Endothelial cell of umbilical vein (primary cell): ENCODE measurements around the gene BSDC1. TPM values are rescaled to one million over a fixed set of nuclear protein-coding genes. Genes with fewer than 3 reads are reported as not detected.

Experiments used
- BruUV-seq: library from RNA; stranded (reverse); fragments of 400-500 nt; replicated peaks from 2 replicates; lab custom pipeline; 2021; lab: Mats Ljungman, UMichigan
- CTCF ChIA-PET: fragments of 300-600, 350-600 bp; sonication (Branson Sonifier 250); formaldehyde crosslinking; loops from one replicate; lab custom pipeline; 2021; ENCODE audit warnings: antibody characterized with exemption, inconsistent platforms; lab: Charles Lee
- POLR2A ChIA-PET: fragments of 300-600, 350-600 bp; sonication (Branson Sonifier 250); formaldehyde crosslinking; loops from one replicate; lab custom pipeline; 2021; ENCODE audit warnings: antibody characterized with exemption, inconsistent platforms; lab: Charles Lee
- DNase-seq: peaks from one replicate; pipeline ENCODE4 v3.0.0-alpha.2; 2011; ENCODE audit warnings: low read depth, low spot score
- FAIRE-seq: peaks from 2 replicates; lab custom pipeline; 2011; peaks lifted over from hg19 to GRCh38; lab: Jason Lieb, UNC
- H2AFZ ChIP-seq: 2 replicates; pipeline ENCODE4 v1.6.0; 2012; ENCODE audit warnings: low read depth, low read length, control low read depth, inconsistent platforms
- H3K27ac ChIP-seq: 2 replicates; pipeline ENCODE4 v1.5.1; 2011; ENCODE audit warnings: low read depth, mild to moderate bottlenecking, control low read depth, low read length, moderate library complexity; ENCODE audit not compliant: insufficient read depth
- H3K27me3 ChIP-seq, 2 experiments: 2 replicates each; pipeline versions ENCODE4 v1.6.0 to v1.6.1; 2011; ENCODE audit warnings: low read length in 2 of 2, mixed read lengths in 1 of 2; ENCODE audit not compliant: control insufficient read depth in 2 of 2, insufficient read depth in 2 of 2
- H3K36me3 ChIP-seq, 2 experiments: 2 replicates in 1 of 2; 3 replicates in 1 of 2; pipeline ENCODE4 v1.5.1; 2011; ENCODE audit warnings: low read length in 2 of 2, mild to moderate bottlenecking in 1 of 2, moderate library complexity in 1 of 2; ENCODE audit not compliant: control insufficient read depth in 2 of 2, insufficient read depth in 2 of 2; ENCODE audit errors: extremely low read depth in 1 of 2
- H3K4me1 ChIP-seq: 3 replicates; pipeline ENCODE4 v1.5.1; 2011; ENCODE audit warnings: mild to moderate bottlenecking, low read length; ENCODE audit not compliant: control insufficient read depth, insufficient read depth; ENCODE audit errors: extremely low read depth
- H3K4me2 ChIP-seq: 2 replicates; pipeline ENCODE4 v1.6.1; 2011; ENCODE audit warnings: low read length, control low read depth, mixed read lengths; ENCODE audit not compliant: insufficient read depth
- H3K4me3 ChIP-seq, 3 experiments: fragments of 200-600 bp in 1 of 3; sonication (generic), shearing (Covaris generic) in 1 of 3; replicated peaks in 1 of 3; 2 replicates each; pipeline ENCODE4 v1.5.1; 2011 to 2016; ENCODE audit warnings: control low read depth in 3 of 3, low read length in 3 of 3, mild to moderate bottlenecking in 2 of 3, inconsistent platforms in 1 of 3, low read depth in 1 of 3, moderate library complexity in 1 of 3; ENCODE audit not compliant: insufficient read depth in 1 of 3
- H3K79me2 ChIP-seq: 2 replicates; pipeline ENCODE4 v1.6.0; 2012; ENCODE audit warnings: low read length, inconsistent platforms; ENCODE audit not compliant: control insufficient read depth, insufficient read depth
- H3K9ac ChIP-seq: replicated peaks from 2 replicates; pipeline ENCODE3; 2011; ENCODE audit warnings: low read length, control low read depth; ENCODE audit not compliant: insufficient read depth; ENCODE audit errors: extremely low read depth
- H3K9me1 ChIP-seq: replicated peaks from 3 replicates; pipeline ENCODE4 v1.6.0; 2011; ENCODE audit warnings: mild to moderate bottlenecking, low read length; ENCODE audit not compliant: control insufficient read depth, insufficient read depth; ENCODE audit errors: extremely low read depth
- H3K9me3 ChIP-seq: replicated peaks from 2 replicates; pipeline ENCODE4 v1.5.1; 2012; ENCODE audit warnings: low read length, inconsistent platforms; ENCODE audit not compliant: control insufficient read depth, insufficient read depth
- H4K20me1 ChIP-seq: replicated peaks from 2 replicates; pipeline ENCODE3; 2011; ENCODE audit warnings: mild to moderate bottlenecking, low read length; ENCODE audit not compliant: control insufficient read depth, insufficient read depth; ENCODE audit errors: extremely low read depth
- EZH2 ChIP-seq: IDR thresholded peaks from 2 replicates; pipeline ENCODE4 v1.6.1; 2012; ENCODE audit warnings: borderline replicate concordance, low read depth, mild to moderate bottlenecking, moderate library complexity, low read length, inconsistent platforms; ENCODE audit not compliant: severe bottlenecking
- FOS ChIP-seq: IDR thresholded peaks from 2 replicates; pipeline ENCODE4 v1.6.1; 2011; ENCODE audit warnings: mild to moderate bottlenecking, low read length, moderate library complexity, borderline replicate concordance; ENCODE audit not compliant: insufficient read depth
- JUN ChIP-seq: IDR thresholded peaks from 2 replicates; pipeline ENCODE4 v1.6.1; 2011; ENCODE audit warnings: borderline replicate concordance, low read depth; ENCODE audit not compliant: insufficient read length, insufficient read depth
- MYC ChIP-seq: IDR thresholded peaks from one replicate; pipeline ENCODE4 v1.6.1; 2011; ENCODE audit warnings: mild to moderate bottlenecking, low read depth, low read length
- POLR2A ChIP-seq: IDR thresholded peaks from 2 replicates; pipeline ENCODE4 v1.6.1; 2012; ENCODE audit warnings: low read depth, mild to moderate bottlenecking, control low read depth, low read length
- POLR2AphosphoS5 ChIP-seq: IDR thresholded peaks from 2 replicates; pipeline ENCODE4 v1.6.1; 2012; ENCODE audit warnings: low read depth, mild to moderate bottlenecking, control low read depth, low read length, moderate library complexity; ENCODE audit not compliant: insufficient read depth
- dilution Hi-C: fragments of 300-500 bp; cut with MboI; formaldehyde crosslinking; loops from one replicate; pipeline ENCODE4 v1.15.0; 2019; ENCODE audit warnings: low sequenced_read_pairs; ENCODE audit not compliant: extremely low pct_ligation_motif_present
- intact Hi-C: fragments of 100-400 bp; cut with micrococcal nuclease; formaldehyde crosslinking; loops from one replicate; pipeline ENCODE4 v1.10.0; 2022
- polyA plus RNA-seq, 4 experiments: library from polyadenylated mRNA; depleted of rRNA in 3 of 4; stranded (reverse) in 3 of 4; unstranded in 1 of 4; fragments of >200 nt; gene quantifications; 2 replicates each; pipeline versions ENCODE4 v1.2.1 to v1.2.3, GENCODE V29; 2011 to 2012; ENCODE audit warnings: missing spikeins in 1 of 4
- total RNA-seq: library from RNA; stranded (reverse); gene quantifications from 2 replicates; pipeline ENCODE4 v1.2.3, GENCODE V29; 2021
- TF ChIP-seq, protein P1 (sequence below): IDR thresholded peaks from 2 replicates; pipeline ENCODE4 v1.6.1; 2011; ENCODE audit not compliant: insufficient read depth, insufficient read length
- TF ChIP-seq, protein P2 (sequence below), 2 donors: IDR thresholded peaks; 1 replicate in 1 of 2; 2 replicates in 1 of 2; pipeline ENCODE4 v1.5.1; 2011; ENCODE audit warnings: low read length in 2 of 2, mild to moderate bottlenecking in 2 of 2, moderate library complexity in 2 of 2, control low read depth in 1 of 2, inconsistent platforms in 1 of 2, low read depth in 1 of 2; ENCODE audit not compliant: insufficient read depth in 1 of 2; ENCODE audit errors: extremely low read depth in 1 of 2

Gene BSDC1
- total and polyA plus RNA-seq, 2 donors (not counting 3 experiments of a cell fraction or from before 2014, with no cell fraction given) = 44.3 to 64.6 TPM

DNA sequence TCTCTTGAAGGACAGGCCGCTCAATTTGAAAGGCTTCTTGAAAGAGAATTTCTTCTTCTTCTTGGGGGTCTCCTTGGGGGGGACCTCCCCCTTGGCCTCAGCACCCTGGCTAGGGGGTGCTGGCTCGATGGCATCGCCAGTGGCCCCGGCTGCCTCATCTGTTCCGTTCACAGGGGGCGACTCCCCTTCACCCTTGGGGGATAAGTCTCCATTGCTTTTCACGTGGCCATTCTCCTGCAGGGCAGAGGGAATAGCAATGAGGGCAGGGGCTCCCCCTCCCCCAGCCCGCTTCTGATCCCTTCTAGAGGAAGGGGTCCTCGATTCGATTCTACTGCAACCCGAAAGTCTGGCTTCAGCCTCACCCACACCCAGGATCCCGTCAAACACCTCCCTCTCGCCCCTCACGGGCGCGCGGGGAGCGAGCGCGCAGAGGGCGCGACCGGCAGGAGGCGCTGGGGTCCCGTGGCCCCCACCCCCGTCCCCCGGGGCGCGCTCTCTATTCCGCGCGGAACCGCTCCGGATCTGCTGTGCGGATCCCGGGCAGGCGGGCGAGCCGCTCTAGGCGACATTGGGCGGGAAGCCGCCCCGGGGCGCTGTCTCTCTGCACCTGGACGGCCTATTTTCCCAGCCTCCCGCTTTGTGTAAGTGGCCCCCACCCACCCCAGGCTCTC lies 59.2 kb downstream of the BSDC1 start:
- Histone ChIP-seq H3K4me1 (peaks cover 14% of the 10 kb centered on the region), H3K9ac (peak overlapping the region; percentile 77), H3K4me2 (peak overlapping the region; percentile 60), H3K4me3 (peak overlapping the region; percentile 28 to 87 (median 80)), H3K27me3 (no peaks in the 10 kb centered on the region), H2AFZ (no peak overlapping the region), H3K79me2 (peaks cover 19% of the 10 kb centered on the region), H3K9me1 (no peaks in the 10 kb centered on the region), H3K36me3 (peaks cover 9 to 29% of the 10 kb centered on the region in 2 experiments), H3K9me3 (no peaks in the 10 kb centered on the region), H3K27ac (peak overlapping the region; percentile 14), H4K20me1 (no peaks in the 10 kb centered on the region)
- intact Hi-C loops (loop anchor here (1.0 to 5.0 kb wide), 5 partner anchors 27 to 113 kb away; partner anchors contain the start of genes BSDC1, EIF3I, FAM229A and TMEM234), dilution Hi-C loops (no loop called here)
- DNase-seq = peak; percentile 41
- ChIA-PET CTCF (interaction anchor here (0.7 to 1.7 kb wide), 9 partner anchors 17 to 145 kb away, joined by 3 to 12 read pairs (median 7); partner anchors contain the start of gene CCDC28B), POLR2A (interaction anchor here (1.1 to 2.2 kb wide), 14 partner anchors 11 to 111 kb away, joined by 3 to 50 read pairs (median 8); partner anchors contain the start of genes BSDC1, FAM167B and TSSK3)
- no peak for TF ChIP-seq FOS
- no peak for TF ChIP-seq MYC
- no peak for TF ChIP-seq POLR2A
- no peak for TF ChIP-seq JUN
- TF ChIP-seq EZH2 = no peak
- TF ChIP-seq, protein P1, sequence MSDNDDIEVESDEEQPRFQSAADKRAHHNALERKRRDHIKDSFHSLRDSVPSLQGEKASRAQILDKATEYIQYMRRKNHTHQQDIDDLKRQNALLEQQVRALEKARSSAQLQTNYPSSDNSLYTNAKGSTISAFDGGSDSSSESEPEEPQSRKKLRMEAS = no peak
- TF ChIP-seq, protein P2, sequence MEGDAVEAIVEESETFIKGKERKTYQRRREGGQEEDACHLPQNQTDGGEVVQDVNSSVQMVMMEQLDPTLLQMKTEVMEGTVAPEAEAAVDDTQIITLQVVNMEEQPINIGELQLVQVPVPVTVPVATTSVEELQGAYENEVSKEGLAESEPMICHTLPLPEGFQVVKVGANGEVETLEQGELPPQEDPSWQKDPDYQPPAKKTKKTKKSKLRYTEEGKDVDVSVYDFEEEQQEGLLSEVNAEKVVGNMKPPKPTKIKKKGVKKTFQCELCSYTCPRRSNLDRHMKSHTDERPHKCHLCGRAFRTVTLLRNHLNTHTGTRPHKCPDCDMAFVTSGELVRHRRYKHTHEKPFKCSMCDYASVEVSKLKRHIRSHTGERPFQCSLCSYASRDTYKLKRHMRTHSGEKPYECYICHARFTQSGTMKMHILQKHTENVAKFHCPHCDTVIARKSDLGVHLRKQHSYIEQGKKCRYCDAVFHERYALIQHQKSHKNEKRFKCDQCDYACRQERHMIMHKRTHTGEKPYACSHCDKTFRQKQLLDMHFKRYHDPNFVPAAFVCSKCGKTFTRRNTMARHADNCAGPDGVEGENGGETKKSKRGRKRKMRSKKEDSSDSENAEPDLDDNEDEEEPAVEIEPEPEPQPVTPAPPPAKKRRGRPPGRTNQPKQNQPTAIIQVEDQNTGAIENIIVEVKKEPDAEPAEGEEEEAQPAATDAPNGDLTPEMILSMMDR (IDR thresholded peaks at IDR 0.05; ENCODE audit: extremely low read depth in 1 of 2, insufficient read depth in 1 of 2, low read depth in 1 of 2, low read length in 2 of 2) = peak; percentile 75 to 80
- TF ChIP-seq POLR2AphosphoS5 = peak; percentile 30
- BruUV-seq = no TSS peak
- FAIRE-seq = no peak
